Measurements from ENCODE around the gene F11.
"Not testable (repeated sequence)": the region's sequence is repeated elsewhere in the genome, so short reads cannot be mapped to it uniquely, and the experiment has no call there.

F11 gene

GRCh38 chr4:186307497-186307896, 41.5 kb downstream of the F11 start:
- peaks cover 16% of the 10 kb centered on the region for H3K4me1 ChIP-seq (ENCODE audit: insufficient read depth, low read length)
- H3K27me3 ChIP-seq (ENCODE audit: control insufficient read depth in 1 of 2, insufficient read depth in 2 of 2, low read length in 2 of 2), result no peaks in the 10 kb centered on the region
- H3K36me3 ChIP-seq (ENCODE audit: insufficient read depth, low read length), result no peaks in the 10 kb centered on the region
- no peak overlapping the region for H3K4me3 ChIP-seq (ENCODE audit: low read depth in 1 of 2, low read length in 2 of 2)
- H3K9ac ChIP-seq (ENCODE audit: low read length), result no peak overlapping the region
- H3K27ac ChIP-seq (ENCODE audit: low read depth, low read length), result no peak overlapping the region
- no peaks in the 10 kb centered on the region for H3K9me3 ChIP-seq (ENCODE audit: low read length)

DNA sequence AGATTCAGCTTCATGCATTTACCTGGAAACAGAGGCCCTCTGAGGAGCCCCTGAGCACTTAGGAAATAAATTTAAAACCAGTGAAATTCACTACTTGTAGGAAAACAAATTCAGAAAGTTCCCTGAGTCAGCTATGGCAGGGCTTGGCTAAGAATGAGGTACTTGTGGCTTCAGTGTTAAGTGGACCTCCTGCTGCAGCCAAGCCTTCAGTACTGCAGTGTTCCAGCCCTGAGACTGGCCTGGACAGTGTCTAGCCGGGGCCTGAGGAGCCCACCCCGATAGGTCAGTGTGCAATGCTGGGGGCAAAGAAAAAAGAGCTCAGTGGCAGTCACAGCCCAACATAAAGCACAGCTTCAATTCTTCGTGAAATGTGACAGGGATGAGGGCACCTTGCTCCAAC, 41.9 kb downstream of the F11 start:
- no peaks in the 10 kb centered on the region for H3K27me3 ChIP-seq (ENCODE audit: control insufficient read depth in 1 of 2, insufficient read depth in 2 of 2, low read length in 2 of 2)
- no peak overlapping the region for H3K27ac ChIP-seq (ENCODE audit: low read depth, low read length)
- no peaks in the 10 kb centered on the region for H3K36me3 ChIP-seq (ENCODE audit: insufficient read depth, low read length)
- H3K9ac ChIP-seq (ENCODE audit: low read length), result no peak overlapping the region
- peaks cover 16% of the 10 kb centered on the region for H3K4me1 ChIP-seq (ENCODE audit: insufficient read depth, low read length)
- H3K9me3 ChIP-seq (ENCODE audit: low read length), result no peaks in the 10 kb centered on the region
- H3K4me3 ChIP-seq (ENCODE audit: low read depth in 1 of 2, low read length in 2 of 2), result no peak overlapping the region

GRCh38 chr4:186318481-186318880, 52.5 kb downstream of the F11 start:
- Histone ChIP-seq H3K9ac (ENCODE audit: low read length) (no peak overlapping the region), H3K27me3 (ENCODE audit: control insufficient read depth in 1 of 2, insufficient read depth in 2 of 2, low read length in 2 of 2) (no peaks in the 10 kb centered on the region), H3K36me3 (ENCODE audit: insufficient read depth, low read length) (no peaks in the 10 kb centered on the region), H3K27ac (ENCODE audit: low read depth, low read length) (no peak overlapping the region), H3K4me3 (ENCODE audit: low read depth in 1 of 2, low read length in 2 of 2) (no peak overlapping the region), H3K4me1 (ENCODE audit: insufficient read depth, low read length) (no peaks in the 10 kb centered on the region), H3K9me3 (ENCODE audit: low read length) (no peaks in the 10 kb centered on the region)

- not testable (repeated sequence) for H3K4me1 ChIP-seq (ENCODE audit: insufficient read depth, low read length); H3K36me3 ChIP-seq (ENCODE audit: insufficient read depth, low read length); H3K4me3 ChIP-seq (ENCODE audit: low read depth in 1 of 2, low read length in 2 of 2); H3K9me3 ChIP-seq (ENCODE audit: low read length); H3K9ac ChIP-seq (ENCODE audit: low read length); H3K27ac ChIP-seq (ENCODE audit: low read depth, low read length); H3K27me3 ChIP-seq (ENCODE audit: control insufficient read depth in 1 of 2, insufficient read depth in 2 of 2, low read length in 2 of 2)
Measured at GRCh38 chr4:186324660-186325059, 58.7 kb downstream of the F11 start.

- Histone ChIP-seq H3K9ac (ENCODE audit: low read length) (no peak overlapping the region), H3K27me3 (ENCODE audit: control insufficient read depth in 1 of 2, insufficient read depth in 2 of 2, low read length in 2 of 2) (no peaks in the 10 kb centered on the region)
Measured at GRCh38 chr4:186326391-186326790, 60.4 kb downstream of the F11 start.

DNA sequence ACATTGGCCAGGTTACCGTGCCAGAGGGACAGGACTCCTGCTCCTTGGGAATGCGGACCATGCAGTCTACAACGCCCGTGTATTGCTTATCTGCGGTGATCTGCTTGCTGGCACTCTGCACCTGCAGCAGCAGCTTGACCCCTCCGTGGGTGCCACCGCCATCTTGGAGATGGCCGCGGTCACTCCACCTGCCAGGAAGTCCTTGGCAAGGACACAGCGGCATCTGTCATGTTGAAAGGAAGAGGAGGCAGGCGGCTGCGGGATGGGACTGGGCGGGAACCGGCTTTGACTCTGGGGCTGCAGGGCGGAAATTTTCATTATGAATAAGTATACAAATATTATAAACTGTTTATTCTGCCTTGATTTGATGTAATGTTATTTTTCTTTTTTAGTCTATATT, 63.4 kb downstream of the F11 start:
- no peaks in the 10 kb centered on the region for H3K27me3 ChIP-seq (ENCODE audit: control insufficient read depth in 1 of 2, insufficient read depth in 2 of 2, low read length in 2 of 2)
- no peak overlapping the region for H3K27ac ChIP-seq (ENCODE audit: low read depth, low read length)
- no peak overlapping the region for H3K4me3 ChIP-seq (ENCODE audit: low read depth in 1 of 2, low read length in 2 of 2)
- no peaks in the 10 kb centered on the region for H3K9me3 ChIP-seq (ENCODE audit: low read length)
- H3K4me1 ChIP-seq (ENCODE audit: insufficient read depth, low read length), result no peaks in the 10 kb centered on the region
- no peak overlapping the region for H3K9ac ChIP-seq (ENCODE audit: low read length)
- no peaks in the 10 kb centered on the region for H3K36me3 ChIP-seq (ENCODE audit: insufficient read depth, low read length)

More at GRCh38 chr4:186326391-186326790, 60.4 kb downstream of the F11 start:
- no peaks in the 10 kb centered on the region for H3K9me3 ChIP-seq (ENCODE audit: low read length)
- H3K4me3 ChIP-seq (ENCODE audit: low read depth in 1 of 2, low read length in 2 of 2), result no peak overlapping the region
- no peaks in the 10 kb centered on the region for H3K36me3 ChIP-seq (ENCODE audit: insufficient read depth, low read length)
- H3K27ac ChIP-seq (ENCODE audit: low read depth, low read length), result no peak overlapping the region
- H3K4me1 ChIP-seq (ENCODE audit: insufficient read depth, low read length), result no peaks in the 10 kb centered on the region

DNA sequence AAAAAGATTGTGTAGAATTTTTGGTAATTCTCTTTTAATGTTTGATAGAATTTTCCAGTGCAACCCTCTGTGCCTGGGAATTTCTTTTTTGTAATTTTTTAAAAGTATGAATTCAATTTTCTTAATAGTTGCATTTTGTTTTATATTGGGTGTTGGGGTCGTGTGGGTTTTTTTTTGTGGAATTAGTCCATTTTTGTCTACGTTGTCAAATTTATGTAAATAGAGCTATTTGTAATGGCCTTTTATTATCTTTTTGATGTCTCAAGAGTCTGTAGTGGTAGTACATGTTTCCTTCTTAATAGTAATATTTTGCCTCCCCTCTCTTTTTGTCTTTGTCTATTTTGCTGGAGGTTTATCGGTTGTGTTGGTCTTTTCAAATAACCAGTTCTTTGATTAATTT, 64.4 kb downstream of the F11 start:
- no peaks in the 10 kb centered on the region for H3K4me1 ChIP-seq (ENCODE audit: insufficient read depth, low read length)
- no peaks in the 10 kb centered on the region for H3K27me3 ChIP-seq (ENCODE audit: control insufficient read depth in 1 of 2, insufficient read depth in 2 of 2, low read length in 2 of 2)
- H3K36me3 ChIP-seq (ENCODE audit: insufficient read depth, low read length), result no peaks in the 10 kb centered on the region
- H3K27ac ChIP-seq (ENCODE audit: low read depth, low read length), result no peak overlapping the region
- no peaks in the 10 kb centered on the region for H3K9me3 ChIP-seq (ENCODE audit: low read length)
- H3K4me3 ChIP-seq (ENCODE audit: low read depth in 1 of 2, low read length in 2 of 2), result no peak overlapping the region
- no peak overlapping the region for H3K9ac ChIP-seq (ENCODE audit: low read length)

- no peaks in the 10 kb centered on the region for H3K9me3 ChIP-seq (ENCODE audit: low read length)
- H3K27ac ChIP-seq (ENCODE audit: low read depth, low read length), result no peak overlapping the region
- no peaks in the 10 kb centered on the region for H3K4me1 ChIP-seq (ENCODE audit: insufficient read depth, low read length)
- no peaks in the 10 kb centered on the region for H3K36me3 ChIP-seq (ENCODE audit: insufficient read depth, low read length)
- H3K4me3 ChIP-seq (ENCODE audit: low read depth in 1 of 2, low read length in 2 of 2), result no peak overlapping the region
- H3K9ac ChIP-seq (ENCODE audit: low read length), result no peak overlapping the region
- no peaks in the 10 kb centered on the region for H3K27me3 ChIP-seq (ENCODE audit: control insufficient read depth in 1 of 2, insufficient read depth in 2 of 2, low read length in 2 of 2)
Measured at GRCh38 chr4:186335793-186336192, 69.8 kb downstream of the F11 start.

Measured in muscle layer of colon (tissue), 2 donors.